Activated T-helper 2 cell treated with anti-CD3 and anti-CD28 coated beads, Interferon-gamma antibody, Interleukin-2, Interleukin-4, amounts not matched to agents 10 μg/mL and 5 μg/mL and 100 μg/mL, durations not matched to agents 14 hours and 24 hours and 36 hours (primary cell): ENCODE data around the gene NRK. TPM values are rescaled to one million over a fixed set of nuclear protein-coding genes. Genes with fewer than 3 reads are reported as not detected.
"Not testable (repeated sequence)": the region's sequence is repeated elsewhere in the genome, so short reads cannot be mapped to it uniquely, and the experiment has no call there.

Experiments
- DNase-seq: peaks from one replicate; pipeline ENCODE4 v3.0.0; 2021; ENCODE audit warnings: low spot score
- H3K27ac Mint-ChIP-seq: one replicate; pipeline ENCODE4 v1.8.0; 2021; ENCODE audit warnings: mixed read lengths
- H3K27me3 Mint-ChIP-seq: one replicate; pipeline ENCODE4 v1.8.0; 2021; ENCODE audit warnings: low read depth, mixed read lengths
- H3K36me3 Mint-ChIP-seq: one replicate; pipeline ENCODE4 v1.8.0; 2021; ENCODE audit warnings: low read depth, mixed read lengths
- H3K4me1 Mint-ChIP-seq: one replicate; pipeline ENCODE4 v1.8.0; 2021; ENCODE audit warnings: low read depth, mixed read lengths
- H3K4me3 Mint-ChIP-seq: one replicate; pipeline ENCODE4 v1.8.0; 2021; ENCODE audit warnings: low read depth, mild to moderate bottlenecking, moderate library complexity, mixed read lengths
- H3K9me3 Mint-ChIP-seq: one replicate; pipeline ENCODE4 v1.8.0; 2021; ENCODE audit warnings: mixed read lengths
- intact Hi-C: fragments of 100-400 bp; cut with micrococcal nuclease; formaldehyde crosslinking; loops from one replicate; pipeline ENCODE4 v1.15.1; 2023
- total RNA-seq: library from RNA; stranded (reverse); gene quantifications from 2 replicates; pipeline ENCODE4 v1.2.3, GENCODE V29; 2022

NRK gene
- total RNA-seq, 1 donor from 2014 or later, result not detected

DNA sequence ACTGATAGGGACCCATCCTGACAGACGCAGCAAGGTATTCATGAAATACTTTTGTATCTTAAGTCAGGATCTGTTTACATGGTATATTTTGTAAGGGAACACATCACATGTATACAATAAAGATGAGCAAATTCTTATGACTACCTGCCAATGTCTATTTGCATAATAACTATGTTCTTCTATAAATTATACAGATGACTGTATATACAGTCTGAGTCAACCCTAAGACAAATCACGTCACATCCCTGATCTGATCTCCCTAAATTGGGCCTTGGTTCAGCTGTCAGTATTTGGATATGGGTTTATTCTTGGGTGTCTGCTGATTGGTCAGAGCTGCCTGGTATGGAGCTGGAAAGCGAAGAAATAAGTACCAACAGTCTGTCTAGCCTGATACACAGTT lies 122.9 kb downstream of the NRK start:
- H3K27me3 Mint-ChIP-seq, result no peaks in the 10 kb centered on the region
- H3K9me3 Mint-ChIP-seq, result no peaks in the 10 kb centered on the region
- no peaks in the 10 kb centered on the region for H3K36me3 Mint-ChIP-seq
- H3K27ac Mint-ChIP-seq, result no peak overlapping the region
- DNase-seq, result no peak
- no peak overlapping the region for H3K4me3 Mint-ChIP-seq
- intact Hi-C loops, result no loop called here
- no peaks in the 10 kb centered on the region for H3K4me1 Mint-ChIP-seq

DNA sequence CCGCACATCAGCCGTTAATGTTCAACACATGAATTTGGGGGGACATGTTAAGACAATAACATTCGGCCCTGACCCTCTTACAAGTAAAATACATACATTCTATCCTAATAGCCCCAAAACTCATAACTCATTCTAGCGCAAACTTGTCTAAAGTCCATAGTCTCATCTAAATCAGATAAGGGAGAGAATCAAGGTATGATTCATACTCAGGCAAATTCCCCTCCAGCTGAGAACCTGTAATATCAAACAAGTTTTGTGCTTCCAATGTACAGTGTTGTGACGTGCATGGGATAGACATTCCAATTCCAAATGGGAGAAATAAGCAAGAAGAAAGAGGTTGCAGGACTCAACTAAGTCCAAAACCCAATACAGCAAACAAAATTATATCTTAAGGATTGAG lies 147.1 kb downstream of the NRK start:
- H3K36me3 Mint-ChIP-seq, result no peaks in the 10 kb centered on the region
- H3K27me3 Mint-ChIP-seq, result no peaks in the 10 kb centered on the region
- H3K4me3 Mint-ChIP-seq, result no peak overlapping the region
- no peaks in the 10 kb centered on the region for H3K9me3 Mint-ChIP-seq
- no peak for DNase-seq
- H3K4me1 Mint-ChIP-seq, result no peaks in the 10 kb centered on the region
- intact Hi-C loops, result no loop called here
- no peak overlapping the region for H3K27ac Mint-ChIP-seq

DNA sequence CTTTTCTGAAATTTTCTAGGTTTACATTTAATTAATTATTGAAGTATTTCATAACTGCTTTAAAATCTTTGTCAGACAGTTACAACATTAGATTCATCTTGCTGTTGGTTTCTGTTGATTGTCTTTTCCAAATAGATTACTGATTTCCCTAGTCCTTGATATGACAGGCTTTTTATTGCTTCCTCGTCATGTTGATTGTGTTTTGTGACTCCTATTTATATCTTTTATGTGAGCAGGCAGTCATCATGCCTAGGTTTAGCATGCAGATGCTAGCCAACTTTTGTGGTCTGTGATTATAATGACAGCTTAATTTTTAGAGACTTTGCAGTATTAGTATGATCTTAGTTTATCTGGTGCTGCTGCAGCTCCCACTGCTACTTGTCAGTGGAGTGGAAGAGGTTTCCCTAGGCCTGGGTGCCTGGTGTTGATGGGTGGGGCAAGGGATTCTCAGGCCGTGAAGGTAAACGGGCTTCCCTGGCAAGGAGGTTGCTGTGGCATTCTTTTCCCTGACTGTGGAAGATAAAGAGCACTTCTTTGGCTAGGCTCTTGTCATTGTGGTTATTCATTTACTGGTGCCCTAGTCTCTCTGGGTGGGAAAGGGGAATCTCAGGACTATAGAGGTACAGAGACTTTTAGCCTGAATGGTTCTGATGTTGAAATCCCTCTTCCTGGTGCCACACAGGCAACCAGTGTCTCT lies 150.5 kb downstream of the NRK start:
- no peaks in the 10 kb centered on the region for H3K4me1 Mint-ChIP-seq
- no peak for DNase-seq

DNA sequence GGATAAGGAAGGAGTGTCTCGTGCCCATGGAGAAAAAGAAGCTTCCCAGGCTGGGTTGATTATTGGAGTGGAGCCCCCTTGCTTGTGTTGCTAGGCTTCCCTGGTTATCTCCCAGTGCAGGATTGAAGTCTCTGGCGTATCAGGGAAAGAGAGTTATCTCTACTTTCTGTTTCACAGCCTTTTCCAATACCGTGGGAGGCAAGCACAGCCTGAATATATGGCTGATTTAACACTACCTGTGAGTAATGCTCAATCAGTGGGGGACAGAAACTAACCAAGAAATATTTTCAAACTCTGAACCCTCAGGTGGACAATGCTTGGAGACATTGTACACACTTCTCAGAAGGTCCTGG lies 151.0 kb downstream of the NRK start:
- no peak for DNase-seq
- Mint-ChIP-seq H3K9me3 (peaks cover 4% of the 10 kb centered on the region), H3K36me3 (no peaks in the 10 kb centered on the region), H3K4me1 (no peaks in the 10 kb centered on the region), H3K27me3 (no peaks in the 10 kb centered on the region), H3K4me3 (no peak overlapping the region), H3K27ac (no peak overlapping the region)
- intact Hi-C loops, result no loop called here

More for the DNA sequence above, 150.5 kb downstream of the NRK start:
- H3K36me3 Mint-ChIP-seq, result no peaks in the 10 kb centered on the region
- H3K9me3 Mint-ChIP-seq, result peaks cover 4% of the 10 kb centered on the region
- H3K27ac Mint-ChIP-seq, result no peak overlapping the region
- no peak overlapping the region for H3K4me3 Mint-ChIP-seq
- intact Hi-C loops, result no loop called here
- H3K27me3 Mint-ChIP-seq, result no peaks in the 10 kb centered on the region

DNA sequence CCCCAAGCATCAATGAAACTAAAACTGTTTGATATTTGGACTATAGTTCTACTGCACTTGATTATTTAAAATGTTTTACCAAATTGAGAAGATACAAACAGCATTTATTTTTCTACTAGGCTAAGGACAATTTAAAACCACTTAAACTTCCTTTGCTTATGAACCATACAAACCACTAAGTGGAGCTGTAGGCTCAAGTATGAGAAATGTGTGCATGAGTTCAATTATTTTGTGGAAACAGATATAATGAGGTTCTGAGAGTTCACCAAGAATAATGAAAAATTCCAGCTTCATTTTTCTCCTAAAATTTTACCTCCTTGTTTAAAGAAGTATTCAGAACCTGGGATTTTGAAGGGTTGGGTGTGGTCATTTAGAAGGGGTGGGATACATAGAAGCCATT lies 153.0 kb downstream of the NRK start:
- Mint-ChIP-seq H3K4me1 (no peaks in the 10 kb centered on the region), H3K36me3 (no peaks in the 10 kb centered on the region), H3K27me3 (no peaks in the 10 kb centered on the region), H3K4me3 (no peak overlapping the region), H3K9me3 (peaks cover 4% of the 10 kb centered on the region), H3K27ac (no peak overlapping the region)
- no peak for DNase-seq
- intact Hi-C loops, result no loop called here

DNA sequence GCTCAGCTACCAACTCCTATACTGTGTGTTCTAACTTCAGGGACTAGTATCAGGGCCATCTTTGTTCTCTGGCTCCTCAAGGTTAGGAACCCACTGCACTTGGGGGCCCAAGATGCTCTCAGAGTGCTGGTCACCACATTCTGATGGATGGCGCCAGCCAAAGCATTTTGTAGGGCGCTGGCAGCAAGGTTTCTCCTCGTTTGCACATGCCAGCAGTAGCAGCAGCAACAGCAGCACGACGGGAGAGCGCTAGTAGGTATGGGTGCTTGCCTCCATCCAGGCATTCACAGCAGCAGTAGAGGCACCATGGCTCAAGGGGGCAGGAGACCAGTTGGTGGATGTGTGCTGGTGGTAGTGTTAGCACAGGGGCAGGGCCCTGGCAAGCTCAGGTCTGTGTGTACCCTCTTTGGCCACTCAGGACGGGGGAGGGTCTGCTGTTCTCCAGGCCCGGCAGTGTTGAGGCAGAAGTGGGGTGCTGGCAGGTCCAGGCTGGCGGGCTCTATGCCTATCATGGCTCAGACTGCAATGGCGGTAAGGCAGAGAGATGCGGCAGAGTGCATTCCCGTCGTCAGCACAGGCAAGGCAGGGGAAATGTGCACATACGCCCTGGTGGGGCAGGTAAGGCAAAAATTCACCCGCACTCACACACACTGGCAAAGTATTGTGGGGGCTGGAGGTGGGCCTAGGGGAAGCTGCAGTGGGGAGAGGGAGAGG lies 159.6 kb downstream of the NRK start:
- peaks cover 4% of the 10 kb centered on the region for H3K9me3 Mint-ChIP-seq

DNA sequence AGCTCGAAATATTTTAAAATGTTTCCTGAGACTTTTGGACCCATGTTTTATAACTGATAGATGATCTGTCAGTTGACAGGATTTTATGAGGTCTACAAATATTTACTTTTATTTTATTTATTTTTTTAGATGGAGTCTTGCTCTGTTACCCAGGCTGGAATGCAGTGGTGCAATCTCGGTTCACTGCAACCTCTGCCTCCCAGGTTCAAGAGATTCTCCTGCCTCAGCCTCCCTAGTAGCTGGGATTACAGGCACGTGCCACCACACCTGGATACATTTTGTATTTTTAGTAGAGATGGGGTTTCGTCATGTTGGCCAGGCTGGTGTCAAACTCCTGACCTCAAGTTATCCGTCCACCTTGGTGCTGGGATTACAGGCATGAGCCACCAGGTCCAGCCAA lies 166.1 kb downstream of the NRK start:
- H3K4me1 Mint-ChIP-seq, intact Hi-C loops, H3K4me3 Mint-ChIP-seq, DNase-seq, H3K27ac Mint-ChIP-seq, H3K27me3 Mint-ChIP-seq, H3K9me3 Mint-ChIP-seq, H3K36me3 Mint-ChIP-seq: not testable (repeated sequence)

More for the DNA sequence above, 159.6 kb downstream of the NRK start:
- no peak for DNase-seq
- H3K4me1 Mint-ChIP-seq, result no peaks in the 10 kb centered on the region
- H3K4me3 Mint-ChIP-seq, result no peak overlapping the region
- no peaks in the 10 kb centered on the region for H3K27me3 Mint-ChIP-seq
- H3K27ac Mint-ChIP-seq, result no peak overlapping the region
- no peaks in the 10 kb centered on the region for H3K36me3 Mint-ChIP-seq
- intact Hi-C loops, result no loop called here

DNA sequence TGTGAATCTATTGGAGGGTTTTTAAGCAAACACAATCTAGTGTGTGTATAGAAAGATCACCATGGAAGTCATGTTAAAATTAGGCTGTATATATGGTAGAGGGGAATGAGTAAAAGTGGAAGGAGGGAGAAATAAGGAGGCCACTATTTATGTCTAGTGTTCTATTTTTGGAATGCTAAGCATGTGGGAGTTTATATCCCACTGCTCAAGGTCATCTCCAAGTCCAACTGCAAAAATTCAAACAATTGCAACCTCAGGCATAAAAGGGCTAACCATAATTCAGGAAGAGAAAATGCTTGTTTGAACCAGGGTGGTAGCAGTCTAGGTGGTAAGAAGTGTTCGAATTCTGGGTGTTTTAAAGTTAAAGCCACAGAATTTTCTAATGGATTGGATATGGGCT lies 177.0 kb downstream of the NRK start:
- Mint-ChIP-seq H3K36me3 (no peaks in the 10 kb centered on the region), H3K27ac (no peak overlapping the region), H3K9me3 (peaks cover 3% of the 10 kb centered on the region), H3K4me1 (no peaks in the 10 kb centered on the region), H3K4me3 (no peak overlapping the region), H3K27me3 (no peaks in the 10 kb centered on the region)
- no peak for DNase-seq
- intact Hi-C loops, result no loop called here

DNA sequence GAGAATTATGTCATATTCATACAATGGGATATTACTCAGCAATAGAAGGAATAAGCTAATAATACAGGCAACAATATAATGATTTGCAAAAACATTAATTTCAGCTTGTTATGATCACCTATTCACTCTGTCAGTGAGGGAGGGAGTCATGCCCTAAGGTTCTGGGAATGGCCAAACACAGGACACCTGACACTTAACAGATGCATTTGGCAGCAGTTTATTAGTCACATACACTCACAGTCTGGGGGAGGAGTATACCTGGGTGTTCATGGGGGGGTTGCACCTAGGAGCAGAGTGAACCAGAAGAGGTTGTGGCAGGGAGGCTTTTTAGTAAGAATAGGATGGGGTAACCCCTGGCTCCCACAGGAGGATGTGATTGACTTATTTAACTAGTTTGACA lies 177.9 kb downstream of the NRK start:
- no peaks in the 10 kb centered on the region for H3K27me3 Mint-ChIP-seq
- no peak for DNase-seq
- H3K9me3 Mint-ChIP-seq, result no peaks in the 10 kb centered on the region
- H3K4me1 Mint-ChIP-seq, result no peaks in the 10 kb centered on the region
- no peak overlapping the region for H3K27ac Mint-ChIP-seq
- no peaks in the 10 kb centered on the region for H3K36me3 Mint-ChIP-seq
- intact Hi-C loops, result no loop called here
- H3K4me3 Mint-ChIP-seq, result no peak overlapping the region

DNA sequence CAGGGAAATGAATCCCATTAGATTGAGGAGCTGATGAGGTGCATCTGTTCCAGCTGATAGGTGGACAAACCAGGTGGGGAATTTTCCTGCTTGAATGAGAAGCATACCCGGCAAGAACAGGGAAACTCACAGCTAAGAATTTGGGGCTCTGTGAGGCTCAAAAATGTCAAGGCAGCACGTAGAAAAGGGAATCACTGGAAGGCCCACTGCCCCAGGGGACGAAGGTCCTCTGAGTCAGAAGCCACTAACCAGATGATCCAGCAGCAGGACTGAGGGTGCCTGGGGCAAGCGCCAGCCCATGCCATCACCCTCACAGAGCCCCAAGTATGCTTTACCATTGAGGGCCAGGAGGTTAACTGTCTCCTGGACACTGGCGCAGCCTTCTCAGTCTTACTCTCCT lies 178.3 kb downstream of the NRK start:
- H3K4me1 Mint-ChIP-seq, H3K9me3 Mint-ChIP-seq, H3K4me3 Mint-ChIP-seq, intact Hi-C loops, H3K27me3 Mint-ChIP-seq, DNase-seq, H3K36me3 Mint-ChIP-seq, H3K27ac Mint-ChIP-seq: not testable (repeated sequence)

DNA sequence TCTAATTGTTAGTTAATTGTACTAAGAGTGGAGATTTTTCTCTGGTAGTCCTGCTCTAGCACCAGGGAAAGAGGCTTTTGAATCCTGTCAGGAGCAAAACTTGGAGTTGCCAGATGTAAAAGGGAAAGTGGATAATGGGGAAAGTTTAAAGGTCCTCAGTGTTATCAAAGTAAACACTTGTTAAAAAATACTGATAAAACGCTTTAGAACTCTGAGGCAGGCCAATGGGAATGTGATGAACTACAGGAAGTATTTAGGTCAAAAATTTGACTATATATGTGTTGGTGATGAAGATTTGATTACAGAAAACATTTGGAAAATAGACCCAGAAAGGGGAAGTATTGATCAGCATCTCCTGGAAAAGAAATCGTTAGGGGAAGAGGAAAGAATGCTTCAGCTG lies 183.3 kb downstream of the NRK start:
- intact Hi-C loops, result no loop called here

DNA sequence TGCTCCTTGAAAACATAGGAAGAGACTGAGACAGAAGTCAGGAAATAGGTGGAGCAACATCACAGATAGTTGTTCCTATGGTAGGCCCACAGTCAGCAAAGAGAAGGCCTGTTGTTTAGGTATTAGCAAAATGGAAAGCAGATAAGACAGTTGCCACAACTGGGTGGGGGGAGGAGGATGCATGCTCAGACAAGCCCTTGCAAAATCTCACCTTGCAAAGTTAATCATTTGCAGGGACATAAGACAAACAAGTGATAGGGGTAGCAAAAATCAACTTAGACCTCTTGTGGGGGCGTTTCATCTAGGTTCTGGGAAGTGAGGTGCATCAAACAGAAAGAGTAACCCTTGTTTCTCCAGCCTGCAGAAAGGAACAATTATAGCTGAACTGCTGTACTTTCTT lies 185.5 kb downstream of the NRK start:
- no peaks in the 10 kb centered on the region for H3K27me3 Mint-ChIP-seq
- H3K9me3 Mint-ChIP-seq, result peaks cover 6% of the 10 kb centered on the region
- H3K4me1 Mint-ChIP-seq, result no peaks in the 10 kb centered on the region
- H3K4me3 Mint-ChIP-seq, result no peak overlapping the region
- no peak for DNase-seq
- intact Hi-C loops, result no loop called here
- no peaks in the 10 kb centered on the region for H3K36me3 Mint-ChIP-seq
- no peak overlapping the region for H3K27ac Mint-ChIP-seq

More for the DNA sequence above, 183.3 kb downstream of the NRK start:
- Mint-ChIP-seq H3K4me3 (no peak overlapping the region), H3K36me3 (no peaks in the 10 kb centered on the region), H3K4me1 (no peaks in the 10 kb centered on the region), H3K9me3 (no peaks in the 10 kb centered on the region), H3K27me3 (no peaks in the 10 kb centered on the region), H3K27ac (no peak overlapping the region)
- DNase-seq, result no peak
